H1 (cell line): Measurements from ENCODE around the gene YEATS2.

Experiments used
- ATF2 ChIP-seq: IDR thresholded peaks from 2 replicates; pipeline ENCODE4 v1.6.1; 2012; ENCODE audit warnings: low read length, inconsistent platforms
- CBX5 ChIP-seq: fragments of 300-800, 300-1000 bp; sonication (generic); IDR thresholded peaks from 2 replicates; pipeline ENCODE4 v1.7.1; 2016; ENCODE audit warnings: antibody characterized with exemption, low read length, low read depth
- CTCF ChIP-seq, 3 experiments: IDR thresholded peaks; 1 replicate in 2 of 3; 2 replicates in 1 of 3; pipeline versions ENCODE4 v1.5.1 to v1.6.1; 2011; ENCODE audit warnings: low read length in 3 of 3, mild to moderate bottlenecking in 3 of 3, inconsistent platforms in 2 of 3, low read depth in 1 of 3, moderate library complexity in 1 of 3; ENCODE audit not compliant: insufficient read depth in 1 of 3; ENCODE audit errors: control extremely low read depth in 1 of 3
- EP300 ChIP-seq, 2 experiments: IDR thresholded peaks; 1 replicate in 1 of 2; 2 replicates in 1 of 2; pipeline ENCODE4 v1.6.1; 2011 to 2012; ENCODE audit warnings: low read depth in 2 of 2, low read length in 2 of 2, mild to moderate bottlenecking in 2 of 2, borderline replicate concordance in 1 of 2, inconsistent platforms in 1 of 2, moderate library complexity in 1 of 2
- EZH2 ChIP-seq: fragments of 200-600 bp; sonication (generic); IDR thresholded peaks from 2 replicates; pipeline ENCODE4 v1.7.1; 2012; ENCODE audit warnings: low read depth, mild to moderate bottlenecking, moderate library complexity, low read length, inconsistent platforms; ENCODE audit not compliant: severe bottlenecking
- HDAC2 ChIP-seq, 2 experiments: fragments of 300-600 bp in 1 of 2; sonication (generic) in 1 of 2; IDR thresholded peaks; 2 replicates each; pipeline ENCODE4 v1.6.1; 2011 to 2012; ENCODE audit warnings: low read depth in 2 of 2, low read length in 2 of 2, mild to moderate bottlenecking in 2 of 2, moderate library complexity in 2 of 2, borderline replicate concordance in 1 of 2, inconsistent platforms in 1 of 2
- MAX ChIP-seq: IDR thresholded peaks from 2 replicates; pipeline ENCODE4 v1.6.1; 2012; ENCODE audit warnings: inconsistent platforms
- POLR2A ChIP-seq, 2 experiments: IDR thresholded peaks; 1 replicate in 1 of 2; 2 replicates in 1 of 2; pipeline ENCODE4 v1.6.1; 2011; ENCODE audit warnings: low read depth in 2 of 2, low read length in 2 of 2, mild to moderate bottlenecking in 2 of 2; ENCODE audit errors: control extremely low read depth in 1 of 2
- POLR2AphosphoS5 ChIP-seq: IDR thresholded peaks from 2 replicates; pipeline ENCODE4 v1.6.1; 2011; ENCODE audit warnings: low read depth, low read length
- POU5F1 ChIP-seq: IDR thresholded peaks from 2 replicates; pipeline ENCODE4 v1.6.1; 2011; ENCODE audit warnings: low read depth, mild to moderate bottlenecking, low read length, moderate library complexity
- TAF1 ChIP-seq: IDR thresholded peaks from 2 replicates; pipeline ENCODE4 v1.6.1; 2011; ENCODE audit warnings: mild to moderate bottlenecking, low read depth, low read length
- USF2 ChIP-seq: IDR thresholded peaks from 2 replicates; pipeline ENCODE4 v1.6.1; 2011; ENCODE audit warnings: low read length, improper control_type of control experiment

DNA sequence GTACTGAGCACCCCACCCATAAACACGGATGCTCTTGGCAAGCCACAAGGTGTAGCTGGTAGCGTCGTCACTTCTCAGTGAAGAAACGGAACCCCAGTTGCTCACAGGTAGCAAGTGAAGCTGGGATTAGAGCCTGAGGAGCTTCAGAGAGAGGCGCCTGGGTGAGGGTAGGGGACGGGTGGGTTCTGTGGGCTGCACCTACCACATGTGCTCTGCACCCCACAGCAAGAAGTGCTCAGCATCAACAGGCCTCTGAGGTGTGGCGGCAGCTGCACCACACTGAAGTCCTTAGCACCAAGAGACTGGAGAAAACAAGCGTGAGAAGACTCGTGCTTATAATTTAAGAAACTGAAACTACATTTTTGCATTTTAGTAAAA lies 118.0 kb downstream of the YEATS2 start:
- TF ChIP-seq CTCF (IDR thresholded peaks at IDR 0.05; ENCODE audit: control extremely low read depth in 1 of 3, insufficient read depth in 1 of 3, low read depth in 1 of 3, low read length in 3 of 3) (no peak), HDAC2 (IDR thresholded peaks at IDR 0.05; ENCODE audit: borderline replicate concordance in 1 of 2, low read depth in 2 of 2, low read length in 2 of 2) (no peak), ATF2 (no peak), USF2 (no peak), EZH2 (no peak), EP300 (IDR thresholded peaks at IDR 0.05; ENCODE audit: borderline replicate concordance in 1 of 2, low read depth in 2 of 2, low read length in 2 of 2) (no peak), MAX (no peak), POLR2AphosphoS5 (no peak), CBX5 (no peak), TAF1 (no peak), POLR2A (IDR thresholded peaks at IDR 0.05; ENCODE audit: control extremely low read depth in 1 of 2, low read depth in 2 of 2, low read length in 2 of 2) (peak in 1 of 2 experiments; percentile 36; a peak in 1 of 3 replicates), POU5F1 (no peak)
